ENCODE measurements around the gene APP.

DNA sequence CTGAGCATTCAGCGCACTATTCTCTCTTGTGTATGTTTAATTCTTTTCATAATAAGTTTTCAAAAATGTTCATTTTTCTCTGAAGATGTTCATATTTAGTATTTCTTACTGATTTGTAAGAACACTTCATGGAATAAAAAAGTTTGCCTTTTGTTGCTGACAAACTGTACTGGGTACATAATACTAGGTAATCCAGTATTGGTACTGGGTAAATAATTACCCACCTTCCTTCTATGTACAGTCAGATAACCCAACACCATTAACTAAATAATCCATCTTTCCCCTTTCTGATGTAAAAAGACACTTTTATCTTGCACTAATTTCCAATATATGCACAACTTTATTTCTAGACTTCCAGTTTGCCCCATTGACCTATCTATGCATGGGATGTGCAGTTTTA is 23.9 kb downstream of the APP start:
- TF ChIP-seq, protein P1, sequence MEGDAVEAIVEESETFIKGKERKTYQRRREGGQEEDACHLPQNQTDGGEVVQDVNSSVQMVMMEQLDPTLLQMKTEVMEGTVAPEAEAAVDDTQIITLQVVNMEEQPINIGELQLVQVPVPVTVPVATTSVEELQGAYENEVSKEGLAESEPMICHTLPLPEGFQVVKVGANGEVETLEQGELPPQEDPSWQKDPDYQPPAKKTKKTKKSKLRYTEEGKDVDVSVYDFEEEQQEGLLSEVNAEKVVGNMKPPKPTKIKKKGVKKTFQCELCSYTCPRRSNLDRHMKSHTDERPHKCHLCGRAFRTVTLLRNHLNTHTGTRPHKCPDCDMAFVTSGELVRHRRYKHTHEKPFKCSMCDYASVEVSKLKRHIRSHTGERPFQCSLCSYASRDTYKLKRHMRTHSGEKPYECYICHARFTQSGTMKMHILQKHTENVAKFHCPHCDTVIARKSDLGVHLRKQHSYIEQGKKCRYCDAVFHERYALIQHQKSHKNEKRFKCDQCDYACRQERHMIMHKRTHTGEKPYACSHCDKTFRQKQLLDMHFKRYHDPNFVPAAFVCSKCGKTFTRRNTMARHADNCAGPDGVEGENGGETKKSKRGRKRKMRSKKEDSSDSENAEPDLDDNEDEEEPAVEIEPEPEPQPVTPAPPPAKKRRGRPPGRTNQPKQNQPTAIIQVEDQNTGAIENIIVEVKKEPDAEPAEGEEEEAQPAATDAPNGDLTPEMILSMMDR (IDR thresholded peaks at IDR 0.05; ENCODE audit: low read length): no peak
- no peak for TF ChIP-seq EZH2 (IDR thresholded peaks at IDR 0.05; ENCODE audit: borderline replicate concordance, low read length)
